AG09319 (cell line): ENCODE data around the gene ALDH6A1.

Experiments used
- DNase-seq: peaks from one replicate; pipeline ENCODE4 v3.0.0-alpha.2; 2010; ENCODE audit warnings: low read depth; ENCODE audit errors: extremely low read depth
- TF ChIP-seq, protein P1 (sequence below): IDR thresholded peaks from 2 replicates; pipeline ENCODE4 v1.5.1; 2011; ENCODE audit warnings: low read depth, mild to moderate bottlenecking, inconsistent platforms, low read length, moderate library complexity

Gene ALDH6A1

GRCh38 chr14:74045522-74045921 is 38.7 kb downstream of the ALDH6A1 start:
- TF ChIP-seq, protein P1, sequence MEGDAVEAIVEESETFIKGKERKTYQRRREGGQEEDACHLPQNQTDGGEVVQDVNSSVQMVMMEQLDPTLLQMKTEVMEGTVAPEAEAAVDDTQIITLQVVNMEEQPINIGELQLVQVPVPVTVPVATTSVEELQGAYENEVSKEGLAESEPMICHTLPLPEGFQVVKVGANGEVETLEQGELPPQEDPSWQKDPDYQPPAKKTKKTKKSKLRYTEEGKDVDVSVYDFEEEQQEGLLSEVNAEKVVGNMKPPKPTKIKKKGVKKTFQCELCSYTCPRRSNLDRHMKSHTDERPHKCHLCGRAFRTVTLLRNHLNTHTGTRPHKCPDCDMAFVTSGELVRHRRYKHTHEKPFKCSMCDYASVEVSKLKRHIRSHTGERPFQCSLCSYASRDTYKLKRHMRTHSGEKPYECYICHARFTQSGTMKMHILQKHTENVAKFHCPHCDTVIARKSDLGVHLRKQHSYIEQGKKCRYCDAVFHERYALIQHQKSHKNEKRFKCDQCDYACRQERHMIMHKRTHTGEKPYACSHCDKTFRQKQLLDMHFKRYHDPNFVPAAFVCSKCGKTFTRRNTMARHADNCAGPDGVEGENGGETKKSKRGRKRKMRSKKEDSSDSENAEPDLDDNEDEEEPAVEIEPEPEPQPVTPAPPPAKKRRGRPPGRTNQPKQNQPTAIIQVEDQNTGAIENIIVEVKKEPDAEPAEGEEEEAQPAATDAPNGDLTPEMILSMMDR, result no peak

GRCh38 chr14:74042296-74042695 is 42.0 kb downstream of the ALDH6A1 start:
- TF ChIP-seq, protein P1, result no peak
- no peak for DNase-seq

More at GRCh38 chr14:74045522-74045921, 38.7 kb downstream of the ALDH6A1 start:
- no peak for DNase-seq

DNA sequence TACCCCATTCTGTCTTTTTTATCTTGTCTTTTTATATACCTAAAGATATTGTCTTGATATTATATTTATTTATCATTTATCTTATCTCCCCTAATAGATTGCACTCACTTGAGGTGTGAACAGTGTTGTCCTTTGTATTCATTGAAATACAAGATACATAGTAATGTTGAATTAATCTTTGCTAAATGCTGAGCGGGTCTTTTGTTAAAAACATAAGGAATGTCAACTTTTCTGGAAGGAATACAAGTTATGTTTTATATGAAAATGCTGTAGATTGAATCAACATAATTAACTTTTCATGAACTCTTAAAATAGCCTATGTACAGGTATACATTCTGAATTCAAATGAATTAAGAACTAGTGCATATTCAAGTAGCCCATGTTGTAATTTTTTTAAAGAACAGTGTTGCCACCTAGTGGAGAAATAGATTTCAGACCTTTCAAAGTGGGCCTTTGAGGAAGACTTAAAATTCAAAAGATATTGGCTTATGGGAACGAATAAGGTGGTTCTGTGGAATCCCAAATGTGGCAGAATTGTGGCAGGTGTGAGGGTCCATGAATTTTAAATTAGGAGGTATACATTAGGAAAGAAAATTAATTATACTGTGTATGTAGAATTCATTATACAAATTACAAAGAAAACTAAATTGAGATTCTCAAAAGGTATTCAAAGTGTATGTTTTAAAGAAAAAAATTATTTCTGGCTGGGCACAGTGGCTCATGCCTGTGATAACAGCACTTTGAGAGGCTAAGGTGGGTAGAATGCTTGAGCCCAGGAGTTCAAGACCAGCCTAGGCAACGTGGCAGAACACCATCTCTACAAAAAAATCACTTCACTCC is 46.0 kb downstream of the ALDH6A1 start:
- peak; percentile 16 for DNase-seq
- TF ChIP-seq, protein P1, result peak; percentile 60

- no peak for DNase-seq
- TF ChIP-seq, protein P1, result no peak
These were observed 48.7 kb downstream of the ALDH6A1 start for GRCh38 chr14:74035556-74035955.

GRCh38 chr14:74034572-74034971 is 49.7 kb downstream of the ALDH6A1 start:
- TF ChIP-seq, protein P1, result no peak
- DNase-seq, result no peak

DNA sequence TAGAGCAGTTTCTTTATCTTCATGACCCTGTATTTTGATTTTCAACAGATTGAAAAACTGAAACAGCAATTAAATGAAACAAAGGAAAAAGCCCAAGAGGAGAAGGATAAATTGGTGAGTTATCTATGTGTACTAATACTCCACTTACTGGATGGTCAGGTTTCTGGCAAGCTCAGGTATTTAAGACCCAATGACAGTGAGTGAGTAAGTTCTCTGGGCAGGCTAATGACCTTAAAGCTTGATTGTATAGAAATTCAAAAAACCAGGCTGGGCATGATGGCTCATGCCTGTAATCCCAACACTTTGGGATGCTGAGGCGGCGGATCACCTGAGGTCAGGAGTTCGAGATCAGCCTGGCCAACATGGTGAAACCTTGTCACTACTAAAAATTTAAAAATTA is 55.1 kb downstream of the ALDH6A1 start:
- DNase-seq, result no peak
- TF ChIP-seq, protein P1, result no peak

- DNase-seq, result no peak
- TF ChIP-seq, protein P1, result no peak
These were observed 61.9 kb downstream of the ALDH6A1 start for GRCh38 chr14:74022346-74022745.
